Fibroblast of lung (primary cell): ENCODE results near the gene VTI1A. TPM values are rescaled to one million over a fixed set of nuclear protein-coding genes. Genes with fewer than 3 reads are reported as not detected.
A peak's percentile ranks its signal among the peaks of the same experiment; 100 is the strongest.

Experiments
- DNase-seq, 2 donors: peaks; one replicate each; pipeline versions ENCODE4 v3.0.0 to v3.0.0-alpha.2; 2010; ENCODE audit warnings: low read depth in 2 of 2
- H2AFZ ChIP-seq: 2 replicates; pipeline ENCODE4 v1.5.1; 2012; ENCODE audit warnings: low read length, control low read depth, inconsistent platforms
- H3K27ac ChIP-seq: 2 replicates; pipeline ENCODE4 v1.5.1; 2011; ENCODE audit warnings: low read length, control low read depth; ENCODE audit not compliant: insufficient read depth
- H3K27me3 ChIP-seq: 2 replicates; pipeline ENCODE4 v1.5.1; 2011; ENCODE audit warnings: mild to moderate bottlenecking, low read length; ENCODE audit not compliant: control insufficient read depth, insufficient read depth
- H3K36me3 ChIP-seq: 2 replicates; pipeline ENCODE4 v1.5.1; 2011; ENCODE audit warnings: low read length; ENCODE audit not compliant: control insufficient read depth, insufficient read depth
- H3K4me1 ChIP-seq: 2 replicates; pipeline ENCODE4 v1.5.1; 2011; ENCODE audit warnings: low read length; ENCODE audit not compliant: control insufficient read depth, insufficient read depth; ENCODE audit errors: extremely low read depth
- H3K4me2 ChIP-seq: 2 replicates; pipeline ENCODE4 v1.5.1; 2011; ENCODE audit warnings: low read length, control low read depth; ENCODE audit not compliant: insufficient read depth; ENCODE audit errors: extremely low read depth
- H3K4me3 ChIP-seq, 4 experiments: fragments of 200-600 bp in 1 of 4; sonication (generic) in 1 of 4; replicated peaks in 1 of 4; 2 replicates each; pipeline ENCODE4 v1.5.1; 2011 to 2016; ENCODE audit warnings: low read length in 4 of 4, low read depth in 3 of 4, mild to moderate bottlenecking in 3 of 4, control low read depth in 2 of 4, inconsistent platforms in 1 of 4, mixed read lengths in 1 of 4; ENCODE audit not compliant: insufficient read depth in 1 of 4; ENCODE audit errors: control extremely low read depth in 1 of 4
- H3K79me2 ChIP-seq: 2 replicates; pipeline ENCODE4 v1.5.1; 2012; ENCODE audit warnings: mild to moderate bottlenecking, low read length, inconsistent platforms; ENCODE audit not compliant: control insufficient read depth, insufficient read depth
- H3K9ac ChIP-seq: 2 replicates; pipeline ENCODE4 v1.5.1; 2011; ENCODE audit warnings: mild to moderate bottlenecking, low read length, control low read depth; ENCODE audit not compliant: insufficient read depth
- H3K9me3 ChIP-seq: 2 replicates; pipeline ENCODE4 v1.5.1; 2012; ENCODE audit warnings: low read depth, low read length; ENCODE audit not compliant: control insufficient read depth, insufficient read depth
- H4K20me1 ChIP-seq: 2 replicates; pipeline ENCODE4 v1.5.1; 2011; ENCODE audit warnings: low read length; ENCODE audit not compliant: control insufficient read depth, insufficient read depth; ENCODE audit errors: extremely low read depth
- EZH2 ChIP-seq: IDR thresholded peaks from 2 replicates; pipeline ENCODE4 v1.5.1; 2012; ENCODE audit warnings: low read length, control low read depth, mild to moderate bottlenecking; ENCODE audit errors: missing control alignments
- polyA plus RNA-seq, 2 donors: library from polyadenylated mRNA; depleted of rRNA in 1 of 2; stranded (reverse) in 1 of 2; unstranded in 1 of 2; fragments of >200 nt; gene quantifications; 2 replicates each; pipeline ENCODE4 v1.2.1, GENCODE V29; 2011 to 2012; ENCODE audit warnings: missing spikeins in 1 of 2
- total RNA-seq: library from RNA; depleted of rRNA; stranded (reverse); fragments of >200 nt; gene quantifications from 2 replicates; pipeline ENCODE4 v1.2.1, GENCODE V29; 2014
- TF ChIP-seq, protein P1 (sequence below), 2 donors: IDR thresholded peaks in 1 of 2; conservative IDR thresholded peaks in 1 of 2; 1 replicate in 1 of 2; 2 replicates in 1 of 2; pipeline ENCODE4 v1.5.1; 2011 to 2012; ENCODE audit warnings: low read length in 2 of 2, control low read depth in 1 of 2, inconsistent platforms in 1 of 2, low read depth in 1 of 2, mild to moderate bottlenecking in 1 of 2

The VTI1A gene
- total and polyA plus RNA-seq, 2 donors (not counting 1 experiment from before 2014, with no cell fraction given) = 19.1 to 30.9 TPM

DNA sequence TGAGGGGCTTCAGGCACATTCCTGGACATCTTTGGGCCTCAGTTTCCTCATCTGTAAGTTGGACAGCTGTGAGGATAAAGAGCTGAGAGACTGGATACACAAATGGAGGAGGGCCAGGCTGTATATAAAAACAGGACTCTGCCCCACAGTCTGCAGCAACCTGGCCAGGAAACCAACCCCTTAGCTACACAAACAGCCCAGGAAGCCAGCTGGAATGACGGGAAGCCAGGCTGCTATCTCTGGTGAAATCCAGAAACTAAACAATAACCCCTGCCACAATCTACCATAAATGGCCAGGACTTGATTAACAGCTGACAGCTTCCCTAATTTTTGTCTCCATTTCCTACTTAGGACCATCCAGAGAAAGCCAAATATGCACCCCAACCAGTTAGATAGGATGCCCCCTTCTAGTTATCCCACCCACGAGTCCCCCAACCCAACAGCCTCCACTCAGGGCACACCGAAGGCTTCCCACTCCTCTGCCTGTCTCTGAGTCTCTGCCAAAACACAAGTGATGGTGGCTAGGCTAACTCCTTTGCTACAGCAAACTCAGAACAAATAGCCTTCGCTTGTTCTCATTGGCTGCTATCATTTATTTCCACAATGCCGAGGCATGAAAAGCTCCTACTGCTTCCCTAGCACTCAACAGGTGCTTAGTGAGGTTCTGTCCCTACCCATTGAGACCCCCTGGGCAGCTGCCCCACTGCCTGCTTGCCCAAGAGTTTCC lies 393.1 kb downstream of the VTI1A start:
- Histone ChIP-seq H4K20me1 (no peaks in the 10 kb centered on the region), H3K4me2 (no peak overlapping the region), H3K4me3 (no peak overlapping the region), H3K79me2 (no peaks in the 10 kb centered on the region), H3K36me3 (no peaks in the 10 kb centered on the region), H2AFZ (no peak overlapping the region), H3K4me1 (no peaks in the 10 kb centered on the region), H3K27ac (no peak overlapping the region), H3K9ac (no peak overlapping the region), H3K27me3 (no peaks in the 10 kb centered on the region), H3K9me3 (no peaks in the 10 kb centered on the region)
- DNase-seq = no peak
- TF ChIP-seq, protein P1, sequence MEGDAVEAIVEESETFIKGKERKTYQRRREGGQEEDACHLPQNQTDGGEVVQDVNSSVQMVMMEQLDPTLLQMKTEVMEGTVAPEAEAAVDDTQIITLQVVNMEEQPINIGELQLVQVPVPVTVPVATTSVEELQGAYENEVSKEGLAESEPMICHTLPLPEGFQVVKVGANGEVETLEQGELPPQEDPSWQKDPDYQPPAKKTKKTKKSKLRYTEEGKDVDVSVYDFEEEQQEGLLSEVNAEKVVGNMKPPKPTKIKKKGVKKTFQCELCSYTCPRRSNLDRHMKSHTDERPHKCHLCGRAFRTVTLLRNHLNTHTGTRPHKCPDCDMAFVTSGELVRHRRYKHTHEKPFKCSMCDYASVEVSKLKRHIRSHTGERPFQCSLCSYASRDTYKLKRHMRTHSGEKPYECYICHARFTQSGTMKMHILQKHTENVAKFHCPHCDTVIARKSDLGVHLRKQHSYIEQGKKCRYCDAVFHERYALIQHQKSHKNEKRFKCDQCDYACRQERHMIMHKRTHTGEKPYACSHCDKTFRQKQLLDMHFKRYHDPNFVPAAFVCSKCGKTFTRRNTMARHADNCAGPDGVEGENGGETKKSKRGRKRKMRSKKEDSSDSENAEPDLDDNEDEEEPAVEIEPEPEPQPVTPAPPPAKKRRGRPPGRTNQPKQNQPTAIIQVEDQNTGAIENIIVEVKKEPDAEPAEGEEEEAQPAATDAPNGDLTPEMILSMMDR (conservative IDR thresholded peaks at IDR 0.05 in 1 of 2, IDR thresholded peaks at IDR 0.05 in 1 of 2; ENCODE audit: low read depth in 1 of 2, low read length in 2 of 2) = no peak
- no peak for TF ChIP-seq EZH2

DNA sequence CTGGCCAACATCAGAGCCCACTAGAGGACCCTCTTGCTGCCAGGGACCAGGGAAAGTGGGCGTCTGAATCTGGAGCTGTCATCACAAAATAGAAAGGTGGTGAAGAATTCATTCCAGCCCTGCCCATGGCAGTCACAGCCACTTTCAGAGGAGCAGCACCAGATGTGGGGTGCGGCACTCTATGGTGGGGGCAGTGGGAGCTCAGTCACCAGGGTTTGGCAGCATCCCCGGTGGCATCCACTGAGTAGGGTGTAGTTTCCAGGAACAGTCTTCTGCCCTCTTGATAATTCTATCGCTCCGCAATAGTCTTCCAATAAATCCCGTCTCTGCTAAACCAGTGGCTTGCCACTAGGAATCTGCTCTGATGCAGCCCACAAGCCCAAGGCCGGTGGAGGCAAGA lies 394.5 kb downstream of the VTI1A start:
- no peaks in the 10 kb centered on the region for H3K36me3 ChIP-seq
- TF ChIP-seq EZH2 = no peak
- TF ChIP-seq, protein P1 (conservative IDR thresholded peaks at IDR 0.05 in 1 of 2, IDR thresholded peaks at IDR 0.05 in 1 of 2; ENCODE audit: low read depth in 1 of 2, low read length in 2 of 2) = no peak
- H3K4me3 ChIP-seq = no peak overlapping the region
- H3K4me1 ChIP-seq = no peaks in the 10 kb centered on the region
- H4K20me1 ChIP-seq = no peaks in the 10 kb centered on the region
- H2AFZ ChIP-seq = no peak overlapping the region
- H3K27ac ChIP-seq = no peak overlapping the region
- no peaks in the 10 kb centered on the region for H3K9me3 ChIP-seq
- no peaks in the 10 kb centered on the region for H3K27me3 ChIP-seq
- H3K4me2 ChIP-seq = no peak overlapping the region
- no peak overlapping the region for H3K9ac ChIP-seq
- DNase-seq = no peak
- H3K79me2 ChIP-seq = no peaks in the 10 kb centered on the region

DNA sequence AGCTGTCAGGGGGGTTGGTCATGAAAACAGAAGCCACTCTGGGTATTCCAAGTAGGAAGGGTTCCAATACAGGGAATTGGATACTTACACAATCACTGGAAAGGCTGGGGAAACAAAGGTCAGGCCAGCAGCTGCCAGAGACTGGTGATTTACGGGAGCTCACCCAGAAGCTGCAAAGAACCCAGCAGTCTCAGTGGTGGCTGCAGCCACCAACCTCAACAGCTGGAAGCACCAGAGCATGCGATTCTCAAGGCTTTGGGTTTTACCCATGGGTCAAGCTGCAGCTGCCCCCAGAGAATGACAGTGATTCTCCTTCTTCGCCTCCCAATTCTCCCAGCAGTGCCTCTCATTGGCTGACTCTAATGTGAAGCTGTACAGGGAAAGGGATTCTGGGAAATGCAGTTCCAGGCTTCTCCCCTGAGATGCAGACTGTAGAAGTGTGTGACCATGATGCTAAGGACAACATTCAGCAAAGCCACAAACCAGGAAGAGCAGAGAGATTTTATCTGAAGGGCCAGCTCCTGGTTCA lies 395.9 kb downstream of the VTI1A start:
- H3K27ac ChIP-seq = no peak overlapping the region
- no peaks in the 10 kb centered on the region for H3K79me2 ChIP-seq
- H2AFZ ChIP-seq = no peak overlapping the region
- no peaks in the 10 kb centered on the region for H3K9me3 ChIP-seq
- peak; percentile 1 to 78 for DNase-seq
- H3K4me1 ChIP-seq = no peaks in the 10 kb centered on the region
- H3K27me3 ChIP-seq = no peaks in the 10 kb centered on the region
- no peaks in the 10 kb centered on the region for H4K20me1 ChIP-seq
- TF ChIP-seq EZH2 = no peak
- TF ChIP-seq, protein P1 (conservative IDR thresholded peaks at IDR 0.05 in 1 of 2, IDR thresholded peaks at IDR 0.05 in 1 of 2; ENCODE audit: low read depth in 1 of 2, low read length in 2 of 2) = no peak
- H3K36me3 ChIP-seq = no peaks in the 10 kb centered on the region
- H3K9ac ChIP-seq = no peak overlapping the region
- H3K4me3 ChIP-seq = no peak overlapping the region
- no peak overlapping the region for H3K4me2 ChIP-seq
